Thyroid gland (tissue), 4 donors: ENCODE data around the gene ULK4. TPM values are rescaled to one million over a fixed set of nuclear protein-coding genes. Genes with fewer than 3 reads are reported as not detected.

ENCODE experiments used
- DNase-seq, 2 donors: peaks; one replicate each; pipeline ENCODE4 v3.0.0-alpha.2; 2019
- H3K27ac ChIP-seq, 3 donors: fragments of 200-600 bp; sonication (generic); 1 replicate in 2 of 3; 2 replicates in 1 of 3; pipeline ENCODE4 v1.5.1; 2016 to 2019; ENCODE audit warnings: mild to moderate bottlenecking in 1 of 3, moderate library complexity in 1 of 3
- H3K27me3 ChIP-seq: fragments of 200-600 bp; sonication (generic); one replicate; pipeline ENCODE4 v1.5.1; 2019
- H3K36me3 ChIP-seq, 2 donors: fragments of 200-600 bp; sonication (generic); one replicate each; pipeline ENCODE4 v1.5.1; 2016 to 2019
- H3K4me1 ChIP-seq, 2 donors: fragments of 200-600 bp; sonication (generic); one replicate each; pipeline ENCODE4 v1.5.1; 2017 to 2019
- H3K4me3 ChIP-seq, 3 donors: fragments of 200-600 bp; sonication (generic); replicated peaks in 1 of 3; 1 replicate in 2 of 3; 2 replicates in 1 of 3; pipeline ENCODE4 v1.5.1; 2016; ENCODE audit warnings: mild to moderate bottlenecking in 1 of 3
- H3K9me3 ChIP-seq: fragments of 200-600 bp; sonication (generic); one replicate; pipeline ENCODE4 v1.5.1; 2017
- CTCF ChIP-seq, 6 experiments: fragments of 200-600 bp in 3 of 6; fragments of 450-650 bp in 3 of 6; sonication (generic) in 3 of 6; IDR thresholded peaks; one replicate each; pipeline ENCODE4 v1.5.1; 2016 to 2019; ENCODE audit warnings: antibody characterized with exemption in 6 of 6, mild to moderate bottlenecking in 2 of 6, inconsistent platforms in 1 of 6, moderate library complexity in 1 of 6
- POLR2A ChIP-seq, 2 donors: fragments of 450-650 bp; IDR thresholded peaks; one replicate each; pipeline ENCODE4 v1.6.1; 2017; ENCODE audit warnings: antibody characterized with exemption in 2 of 2, mild to moderate bottlenecking in 2 of 2, moderate library complexity in 1 of 2
- WGBS, 2 donors: methylation state at CpG; one replicate each; pipeline ENCODE4 v1.1.5; 2017; 5-methylcytosine and 5-hydroxymethylcytosine counted together
- intact Hi-C: fragments of 100-400 bp; cut with DNase I; formaldehyde crosslinking; loops from one replicate; pipeline ENCODE4 v1.15.1; 2023
- total RNA-seq, 4 donors: library from RNA; depleted of rRNA; stranded (reverse); fragments of >200 nt; gene quantifications; one replicate each; pipeline ENCODE4 v1.2.3, GENCODE V29; 2016

The ULK4 gene
- total RNA-seq, 4 donors from 2014 or later: 18.7 to 58.2 (median 43.3) TPM

DNA sequence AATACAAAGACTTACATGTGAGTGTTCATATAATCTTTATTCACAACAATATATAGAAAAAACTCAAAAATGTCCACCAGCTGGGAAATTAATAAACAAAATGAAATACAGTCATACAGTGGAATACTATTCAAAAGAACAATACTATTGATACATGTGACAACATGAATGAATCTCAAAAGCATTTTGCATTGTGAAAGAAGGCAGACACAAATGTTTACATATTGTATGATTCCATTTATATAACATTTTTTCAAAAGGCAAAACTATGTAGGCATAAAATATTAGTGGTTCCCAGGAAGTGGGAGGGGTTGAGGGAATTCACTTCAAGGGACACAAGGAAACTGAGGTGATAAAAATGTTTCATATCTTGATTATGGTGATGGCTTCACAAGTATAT is 459.4 kb downstream of the ULK4 start:
- H3K4me1 ChIP-seq: no peaks in the 10 kb centered on the region
- no peaks in the 10 kb centered on the region for H3K27me3 ChIP-seq
- no peak overlapping the region for H3K4me3 ChIP-seq
- DNase-seq: no peak
- intact Hi-C loops: no loop called here
- TF ChIP-seq CTCF (IDR thresholded peaks at IDR 0.05): no peak
- no peak for TF ChIP-seq POLR2A (IDR thresholded peaks at IDR 0.05)
- H3K9me3 ChIP-seq: no peaks in the 10 kb centered on the region
- H3K27ac ChIP-seq: no peak overlapping the region
- H3K36me3 ChIP-seq: no peaks in the 10 kb centered on the region

- Histone ChIP-seq H3K27ac (no peak overlapping the region), H3K4me1 (no peaks in the 10 kb centered on the region), H3K27me3 (no peaks in the 10 kb centered on the region), H3K9me3 (no peaks in the 10 kb centered on the region), H3K4me3 (no peak overlapping the region), H3K36me3 (no peaks in the 10 kb centered on the region)
- WGBS, 2 donors: 72 to 80% methylated on average over 1 of the region's 1 CpG
- DNase-seq: no peak
- TF ChIP-seq POLR2A (IDR thresholded peaks at IDR 0.05) (no peak), CTCF (IDR thresholded peaks at IDR 0.05) (no peak)
- intact Hi-C loops: no loop called here
Measured at GRCh38 chr3:41502023-41502422, 459.9 kb downstream of the ULK4 start.

GRCh38 chr3:41498847-41499246 is 463.1 kb downstream of the ULK4 start:
- no peak for DNase-seq

DNA sequence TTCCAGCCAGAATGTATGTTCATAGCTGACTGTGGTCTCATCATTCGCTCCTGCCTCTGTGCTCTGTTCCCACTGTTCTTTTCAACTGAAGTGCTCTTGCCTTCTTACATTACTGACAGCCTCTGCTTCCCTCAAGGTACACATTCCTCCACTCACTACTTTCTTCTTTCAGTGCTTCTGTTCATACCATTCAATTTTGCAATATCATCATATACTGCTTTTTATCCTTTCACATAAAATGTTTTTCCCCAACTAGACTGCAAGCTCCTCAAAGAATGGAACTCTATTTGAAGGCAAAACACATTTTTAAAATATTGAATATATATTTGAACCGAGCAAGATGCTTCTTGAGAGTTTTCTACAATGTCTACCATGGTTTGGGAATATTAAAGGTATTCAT is 471.5 kb downstream of the ULK4 start:
- H3K36me3 ChIP-seq: no peaks in the 10 kb centered on the region
- WGBS, 2 donors: 87 to 98% methylated on average over 2 of the region's 2 CpGs
- H3K4me1 ChIP-seq: no peaks in the 10 kb centered on the region
- no peak overlapping the region for H3K27ac ChIP-seq
- H3K27me3 ChIP-seq: no peaks in the 10 kb centered on the region
- H3K4me3 ChIP-seq: no peak overlapping the region
- no peak for DNase-seq
- intact Hi-C loops: no loop called here
- TF ChIP-seq CTCF (IDR thresholded peaks at IDR 0.05): no peak
- TF ChIP-seq POLR2A (IDR thresholded peaks at IDR 0.05): no peak
- no peaks in the 10 kb centered on the region for H3K9me3 ChIP-seq

More at GRCh38 chr3:41498847-41499246, 463.1 kb downstream of the ULK4 start:
- no peak overlapping the region for H3K4me3 ChIP-seq
- WGBS, 2 donors: 90 to 95% methylated on average over 2 of the region's 2 CpGs
- H3K4me1 ChIP-seq: no peaks in the 10 kb centered on the region
- no peaks in the 10 kb centered on the region for H3K9me3 ChIP-seq
- TF ChIP-seq CTCF (IDR thresholded peaks at IDR 0.05): no peak
- TF ChIP-seq POLR2A (IDR thresholded peaks at IDR 0.05): no peak
- intact Hi-C loops: no loop called here
- no peaks in the 10 kb centered on the region for H3K36me3 ChIP-seq
- no peak overlapping the region for H3K27ac ChIP-seq
- H3K27me3 ChIP-seq: no peaks in the 10 kb centered on the region

- no peak overlapping the region for H3K27ac ChIP-seq
Measured at GRCh38 chr3:41489231-41489630, 472.7 kb downstream of the ULK4 start.

More at GRCh38 chr3:41489231-41489630, 472.7 kb downstream of the ULK4 start:
- intact Hi-C loops: no loop called here
- no peaks in the 10 kb centered on the region for H3K27me3 ChIP-seq
- no peak for DNase-seq
- WGBS, 2 donors: 64 to 83% methylated on average over 1 of the region's 1 CpG
- no peaks in the 10 kb centered on the region for H3K9me3 ChIP-seq
- TF ChIP-seq POLR2A (IDR thresholded peaks at IDR 0.05) (no peak), CTCF (IDR thresholded peaks at IDR 0.05) (no peak)
- no peak overlapping the region for H3K4me3 ChIP-seq
- H3K4me1 ChIP-seq: no peaks in the 10 kb centered on the region
- no peaks in the 10 kb centered on the region for H3K36me3 ChIP-seq
